Naive thymus-derived CD4-positive, alpha-beta T cell (primary cell): ENCODE data around the gene ROBO1. TPM values are rescaled to one million over a fixed set of nuclear protein-coding genes. Genes with fewer than 3 reads are reported as not detected.

ENCODE experiments used
- ATAC-seq: fragments of 150-1000 bp; cut with Tn5 transposase; 2 replicates; pipeline ENCODE4 v1.10.0; 2021; ENCODE audit warnings: mild to moderate bottlenecking, moderate library complexity
- CTCF ChIA-PET: fragments of 350-600 bp; sonication (Branson Sonifier 250); formaldehyde crosslinking; loops from one replicate; lab custom pipeline; 2021; ENCODE audit warnings: antibody characterized with exemption; lab: Charles Lee
- POLR2A ChIA-PET: fragments of 350-600 bp; sonication (Branson Sonifier 250); formaldehyde crosslinking; loops from one replicate; lab custom pipeline; 2021; ENCODE audit warnings: antibody characterized with exemption, inconsistent platforms; lab: Charles Lee
- DNase-seq, 9 donors: peaks; one replicate each; pipeline versions ENCODE4 v3.0.0 to v3.0.0-alpha.2; 2020 to 2022; ENCODE audit warnings: mixed read lengths in 1 of 9
- H3K27ac ChIP-seq: one replicate; pipeline ENCODE4 v1.7.0; 2013; ENCODE audit warnings: mild to moderate bottlenecking, low read depth, low read length, moderate library complexity
- H3K27me3 ChIP-seq, 2 donors: one replicate each; pipeline ENCODE4 v1.7.0; 2013; ENCODE audit warnings: low read length in 2 of 2, mild to moderate bottlenecking in 2 of 2, moderate library complexity in 2 of 2; ENCODE audit not compliant: control insufficient read depth in 2 of 2, insufficient read depth in 2 of 2
- H3K36me3 ChIP-seq, 3 experiments: 1 replicate in 2 of 3; 2 replicates in 1 of 3; pipeline ENCODE4 v1.7.0; 2013; ENCODE audit warnings: low read length in 3 of 3, mild to moderate bottlenecking in 3 of 3, moderate library complexity in 1 of 3; ENCODE audit not compliant: insufficient read depth in 3 of 3, control insufficient read depth in 2 of 3
- H3K4me1 ChIP-seq, 2 donors: one replicate each; pipeline ENCODE4 v1.7.0; 2013; ENCODE audit warnings: low read length in 2 of 2, mild to moderate bottlenecking in 2 of 2, moderate library complexity in 1 of 2; ENCODE audit not compliant: control insufficient read depth in 2 of 2, insufficient read depth in 2 of 2
- H3K4me3 ChIP-seq: 2 replicates; pipeline ENCODE4 v1.7.0; 2013; ENCODE audit warnings: mild to moderate bottlenecking, low read length
- H3K9me3 ChIP-seq, 3 experiments: 1 replicate in 2 of 3; 2 replicates in 1 of 3; pipeline ENCODE4 v1.7.0; 2013; ENCODE audit warnings: low read length in 3 of 3; ENCODE audit not compliant: control insufficient read depth in 2 of 3
- H3K27ac Mint-ChIP-seq, 9 donors: one replicate each; pipeline ENCODE4 v1.8.0; 2020 to 2022; ENCODE audit warnings: mixed read lengths in 9 of 9, mild to moderate bottlenecking in 8 of 9, moderate library complexity in 5 of 9, inconsistent platforms in 2 of 9
- H3K27me3 Mint-ChIP-seq, 5 donors: one replicate each; pipeline ENCODE4 v1.8.0; 2021 to 2022; ENCODE audit warnings: mixed read lengths in 5 of 5, mild to moderate bottlenecking in 1 of 5
- H3K36me3 Mint-ChIP-seq, 5 donors: one replicate each; pipeline ENCODE4 v1.8.0; 2020 to 2022; ENCODE audit warnings: mixed read lengths in 5 of 5, mild to moderate bottlenecking in 3 of 5, inconsistent platforms in 1 of 5
- H3K4me1 Mint-ChIP-seq, 7 donors: one replicate each; pipeline ENCODE4 v1.8.0; 2020 to 2022; ENCODE audit warnings: mixed read lengths in 7 of 7, mild to moderate bottlenecking in 3 of 7, inconsistent platforms in 1 of 7
- H3K4me3 Mint-ChIP-seq, 10 donors: one replicate each; pipeline ENCODE4 v1.8.0; 2020 to 2022; ENCODE audit warnings: mild to moderate bottlenecking in 10 of 10, mixed read lengths in 10 of 10, moderate library complexity in 6 of 10, inconsistent platforms in 2 of 10
- H3K9me3 Mint-ChIP-seq, 11 donors: one replicate each; pipeline ENCODE4 v1.8.0; 2020 to 2022; ENCODE audit warnings: mixed read lengths in 11 of 11, mild to moderate bottlenecking in 4 of 11, inconsistent platforms in 1 of 11, moderate library complexity in 1 of 11
- intact Hi-C, 2 donors: fragments of 100-400 bp; cut with micrococcal nuclease; formaldehyde crosslinking; loops; one replicate each; pipeline ENCODE4 v1.15.1; 2023
- polyA plus RNA-seq, 2 donors: library from polyadenylated mRNA; unstranded; fragments of 300-500 nt; fragmentation: Illumina TruSeq; gene quantifications; one replicate each; pipeline ENCODE4 v1.2.3, GENCODE V29; 2021
- total RNA-seq, 6 experiments: library from RNA in 5 of 6; stranded (reverse) in 5 of 6; gene quantifications; 1 replicate in 5 of 6; 2 replicates in 1 of 6; pipeline ENCODE4 v1.2.3 and lab custom pipeline; 2021 to 2026

The ROBO1 gene
- total and polyA plus RNA-seq, 7 experiments from 2014 or later: 0.08 to 0.59 (median 0.26) TPM; not detected in 2

DNA sequence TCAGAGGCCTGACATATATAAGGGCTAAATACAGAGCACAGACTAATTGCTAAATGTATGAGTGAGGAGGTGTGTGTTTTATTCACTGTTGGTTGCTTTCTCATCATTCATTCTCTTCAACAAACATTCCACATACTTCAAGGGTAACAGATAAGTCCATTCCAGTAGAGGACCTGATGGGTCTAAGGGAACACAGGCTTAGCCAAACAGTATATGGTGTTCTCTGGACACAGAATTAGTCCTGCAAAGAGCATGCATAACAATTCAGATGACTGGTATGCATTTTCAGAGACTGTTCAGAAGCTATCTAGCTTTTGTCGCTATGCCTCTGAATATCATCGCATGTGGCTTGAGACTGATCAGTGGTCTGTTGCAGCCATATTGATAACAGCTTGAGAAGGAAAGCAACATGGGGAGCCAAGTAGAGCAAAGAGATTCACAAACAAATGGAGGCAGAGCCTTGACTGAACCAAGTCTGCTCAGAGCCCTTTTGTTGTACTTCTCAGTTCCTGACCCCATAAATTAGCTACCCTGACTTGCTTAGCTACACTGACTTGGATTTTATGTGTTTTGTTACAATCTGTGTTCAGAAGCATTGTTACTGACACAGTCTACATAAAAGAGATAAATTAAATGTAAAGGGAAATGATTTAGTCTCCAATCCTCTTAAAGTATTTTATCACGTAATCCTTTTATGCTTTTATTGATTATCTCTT lies 1178.7 kb downstream of the ROBO1 start:
- Mint-ChIP-seq H3K4me1 (no peaks in the 10 kb centered on the region), H3K36me3 (no peaks in the 10 kb centered on the region), H3K9me3 (peaks cover 0 to 15% (median 11%) of the 10 kb centered on the region in 11 donors), H3K4me3 (no peak overlapping the region), H3K27me3 (no peaks in the 10 kb centered on the region), H3K27ac (no peak overlapping the region)
- Histone ChIP-seq H3K4me1 (no peaks in the 10 kb centered on the region), H3K27ac (no peak overlapping the region), H3K36me3 (no peaks in the 10 kb centered on the region), H3K9me3 (no peaks in the 10 kb centered on the region), H3K4me3 (no peak overlapping the region), H3K27me3 (no peaks in the 10 kb centered on the region)
- POLR2A ChIA-PET: no interaction called here
- CTCF ChIA-PET: interaction anchor here (0.5 kb wide), 1 partner anchor 21 kb away, joined by 3 read pairs; no protein-coding TSS in a partner anchor
- ATAC-seq (no peak), DNase-seq (no peak)
- intact Hi-C loops: no loop called here

DNA sequence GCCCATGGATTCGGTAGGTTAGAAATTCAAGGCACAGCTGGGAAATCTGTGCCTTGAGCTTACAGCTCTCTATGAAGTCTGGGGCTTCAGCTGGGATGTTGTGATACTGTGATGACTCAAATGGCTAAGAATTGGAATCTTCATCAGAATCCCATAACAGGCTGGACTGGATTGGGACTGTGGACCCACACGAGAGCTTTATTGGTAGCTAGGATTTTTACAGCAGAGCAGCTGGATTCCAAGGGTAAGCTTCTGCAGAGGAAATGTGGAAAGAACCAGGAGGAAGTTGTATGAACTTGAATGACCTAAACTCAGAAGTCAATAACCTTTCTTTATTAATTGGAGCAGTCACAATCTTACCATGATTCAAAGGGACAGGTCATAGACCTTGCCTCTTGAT lies 1187.1 kb downstream of the ROBO1 start:
- DNase-seq: no peak
- Mint-ChIP-seq H3K27me3 (no peaks in the 10 kb centered on the region), H3K36me3 (no peaks in the 10 kb centered on the region), H3K4me1 (no peaks in the 10 kb centered on the region), H3K27ac (no peak overlapping the region), H3K9me3 (peaks cover 0 to 13% (median 6%) of the 10 kb centered on the region in 11 donors), H3K4me3 (no peak overlapping the region)
- CTCF ChIA-PET: interaction anchor here (0.6 kb wide), 1 partner anchor 108 kb away, joined by 6 read pairs; no protein-coding TSS in a partner anchor
- POLR2A ChIA-PET: no interaction called here
- no peaks in the 10 kb centered on the region for H3K4me1 ChIP-seq
- no peak for ATAC-seq
- H3K4me3 ChIP-seq: no peak overlapping the region
- no peaks in the 10 kb centered on the region for H3K36me3 ChIP-seq
- intact Hi-C loops: no loop called here
- H3K27ac ChIP-seq: no peak overlapping the region
- H3K27me3 ChIP-seq: no peaks in the 10 kb centered on the region
- no peaks in the 10 kb centered on the region for H3K9me3 ChIP-seq

DNA sequence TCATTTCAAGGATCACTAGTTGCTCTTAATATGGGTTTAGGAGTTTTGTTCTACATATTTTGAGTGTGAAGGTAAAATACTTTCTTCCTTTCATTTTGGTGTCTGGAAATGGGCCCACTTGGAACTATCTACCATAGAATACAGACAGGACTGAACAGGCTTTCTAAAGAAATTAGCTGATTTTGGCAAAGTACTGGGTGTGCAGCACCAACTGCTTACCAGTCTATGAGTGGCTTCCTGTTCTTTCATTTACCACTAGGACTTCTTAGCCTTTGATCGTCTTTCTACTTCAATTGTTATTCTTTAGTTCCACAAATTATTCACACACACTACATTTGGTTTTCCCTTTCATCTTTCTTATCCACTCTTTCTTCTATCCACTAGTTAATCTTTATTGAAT lies 1196.3 kb downstream of the ROBO1 start:
- H3K4me1 Mint-ChIP-seq: no peaks in the 10 kb centered on the region
- intact Hi-C loops: no loop called here
- no peak overlapping the region for H3K27ac Mint-ChIP-seq
- no peaks in the 10 kb centered on the region for H3K36me3 Mint-ChIP-seq
- no peaks in the 10 kb centered on the region for H3K27me3 ChIP-seq
- H3K9me3 ChIP-seq: no peaks in the 10 kb centered on the region
- POLR2A ChIA-PET: no interaction called here
- no peaks in the 10 kb centered on the region for H3K27me3 Mint-ChIP-seq
- no peaks in the 10 kb centered on the region for H3K4me1 ChIP-seq
- H3K27ac ChIP-seq: no peak overlapping the region
- no peak overlapping the region for H3K4me3 Mint-ChIP-seq
- H3K9me3 Mint-ChIP-seq: peaks cover 1 to 14% (median 4%) of the 10 kb centered on the region in 11 donors
- DNase-seq: no peak
- CTCF ChIA-PET: no interaction called here
- no peak for ATAC-seq
- H3K4me3 ChIP-seq: no peak overlapping the region
- no peaks in the 10 kb centered on the region for H3K36me3 ChIP-seq

DNA sequence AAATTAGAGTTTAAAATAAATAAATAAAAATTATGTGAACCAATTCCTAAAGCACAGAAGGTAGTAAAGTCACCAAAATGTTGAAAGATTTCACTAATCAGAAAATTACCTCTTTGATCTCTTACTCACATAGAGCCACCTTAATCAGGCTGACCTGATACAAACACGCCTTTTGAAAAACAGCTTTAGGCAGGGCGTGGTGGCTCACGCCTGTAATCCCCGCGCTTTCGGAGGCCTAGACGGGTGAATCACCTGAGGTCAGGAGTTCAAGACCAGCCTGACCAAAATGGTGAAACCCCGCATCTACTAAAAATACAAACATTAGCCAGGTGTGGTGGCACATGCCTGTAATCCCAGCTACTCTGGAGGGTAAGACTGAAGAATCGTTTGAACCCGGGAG lies 1197.3 kb downstream of the ROBO1 start:
- Mint-ChIP-seq H3K27me3 (no peaks in the 10 kb centered on the region), H3K9me3 (peaks cover 1 to 20% (median 5%) of the 10 kb centered on the region in 11 donors), H3K36me3 (no peaks in the 10 kb centered on the region), H3K27ac (no peak overlapping the region), H3K4me3 (no peak overlapping the region), H3K4me1 (no peaks in the 10 kb centered on the region)
- H3K27me3 ChIP-seq: no peaks in the 10 kb centered on the region
- no peak overlapping the region for H3K27ac ChIP-seq
- no peaks in the 10 kb centered on the region for H3K9me3 ChIP-seq
- no peaks in the 10 kb centered on the region for H3K4me1 ChIP-seq
- DNase-seq (no peak), ATAC-seq (no peak)
- no peaks in the 10 kb centered on the region for H3K36me3 ChIP-seq
- intact Hi-C loops: no loop called here
- CTCF ChIA-PET: no interaction called here
- POLR2A ChIA-PET: no interaction called here
- H3K4me3 ChIP-seq: no peak overlapping the region

DNA sequence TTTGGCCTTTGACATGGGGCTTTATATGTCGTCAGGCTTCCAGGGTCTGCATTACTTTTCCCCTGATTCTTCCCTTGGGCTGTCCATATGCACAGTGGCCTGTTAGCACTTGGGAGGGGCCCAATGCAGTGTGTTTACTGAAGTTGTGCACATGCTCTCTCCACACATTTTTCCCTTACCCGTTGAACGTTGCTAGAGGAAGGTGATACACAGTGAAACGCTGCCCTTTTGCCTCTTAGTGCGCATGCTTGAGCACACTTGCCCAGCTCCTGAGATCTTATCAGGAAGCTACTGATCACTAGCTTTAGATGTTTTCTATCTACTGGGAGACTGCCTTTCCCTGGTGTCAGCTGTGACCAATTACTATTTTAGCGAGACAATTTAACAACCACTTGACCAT lies 1198.0 kb downstream of the ROBO1 start:
- no peaks in the 10 kb centered on the region for H3K36me3 Mint-ChIP-seq
- ATAC-seq: no peak
- no peak overlapping the region for H3K27ac Mint-ChIP-seq
- peaks cover 1 to 26% (median 5%) of the 10 kb centered on the region in 11 donors for H3K9me3 Mint-ChIP-seq
- H3K9me3 ChIP-seq: no peaks in the 10 kb centered on the region
- no peak overlapping the region for H3K4me3 ChIP-seq
- no peak for DNase-seq
- H3K27ac ChIP-seq: no peak overlapping the region
- ChIA-PET POLR2A (no interaction called here), CTCF (no interaction called here)
- no peak overlapping the region for H3K4me3 Mint-ChIP-seq
- intact Hi-C loops: no loop called here
- H3K27me3 ChIP-seq: no peaks in the 10 kb centered on the region
- H3K27me3 Mint-ChIP-seq: no peaks in the 10 kb centered on the region
- H3K4me1 ChIP-seq: no peaks in the 10 kb centered on the region
- H3K4me1 Mint-ChIP-seq: no peaks in the 10 kb centered on the region
- H3K36me3 ChIP-seq: no peaks in the 10 kb centered on the region

DNA sequence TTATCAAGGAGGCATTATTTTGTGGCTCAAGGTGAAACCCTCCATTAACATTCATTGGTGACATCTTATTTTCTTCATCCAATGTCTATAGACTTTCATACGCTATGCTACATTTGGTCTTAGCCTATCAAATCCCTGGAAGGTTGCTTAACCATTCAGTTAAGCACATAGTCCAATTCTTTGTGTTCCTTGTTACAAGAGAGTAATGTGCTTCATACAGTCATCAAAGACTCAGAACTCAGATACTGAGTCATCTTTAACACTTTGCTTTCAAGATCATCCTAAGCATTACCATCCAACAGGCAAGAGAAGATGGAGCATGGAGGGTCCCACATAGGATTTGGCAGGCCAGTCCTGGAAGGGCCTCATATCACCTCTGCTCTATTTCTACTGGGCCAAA lies 1202.1 kb downstream of the ROBO1 start:
- no peak overlapping the region for H3K27ac ChIP-seq
- POLR2A ChIA-PET: no interaction called here
- intact Hi-C loops: no loop called here
- DNase-seq (no peak), ATAC-seq (no peak)
- no peaks in the 10 kb centered on the region for H3K4me1 ChIP-seq
- Mint-ChIP-seq H3K27ac (no peak overlapping the region), H3K4me1 (no peaks in the 10 kb centered on the region), H3K36me3 (no peaks in the 10 kb centered on the region), H3K4me3 (no peak overlapping the region), H3K9me3 (peaks cover 0 to 31% (median 9%) of the 10 kb centered on the region in 11 donors), H3K27me3 (no peaks in the 10 kb centered on the region)
- H3K27me3 ChIP-seq: no peaks in the 10 kb centered on the region
- CTCF ChIA-PET: no interaction called here
- no peak overlapping the region for H3K4me3 ChIP-seq
- no peaks in the 10 kb centered on the region for H3K9me3 ChIP-seq
- no peaks in the 10 kb centered on the region for H3K36me3 ChIP-seq

DNA sequence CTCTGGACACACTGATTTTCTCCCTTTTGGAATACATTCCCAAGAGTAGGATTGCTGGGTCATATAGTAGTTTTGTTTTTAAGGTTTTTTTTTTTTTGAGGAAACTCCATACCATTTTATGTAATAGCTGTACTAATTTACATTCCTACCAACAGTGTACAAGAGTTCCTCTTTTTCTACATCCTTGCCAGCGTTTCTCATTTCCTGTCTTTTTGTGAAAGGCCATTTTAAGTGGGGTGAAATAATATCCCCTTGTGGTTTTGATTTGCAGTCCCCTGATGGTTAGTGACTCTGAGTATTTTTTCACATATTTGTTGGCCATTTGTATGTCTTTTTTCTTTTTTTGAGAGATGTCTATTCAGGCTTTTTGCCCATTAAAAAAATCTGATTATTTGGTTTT lies 1205.5 kb downstream of the ROBO1 start:
- no peak overlapping the region for H3K27ac ChIP-seq
- Mint-ChIP-seq H3K9me3 (peaks cover 0 to 34% (median 9%) of the 10 kb centered on the region in 11 donors), H3K27ac (no peak overlapping the region), H3K4me3 (no peak overlapping the region), H3K4me1 (no peaks in the 10 kb centered on the region), H3K36me3 (no peaks in the 10 kb centered on the region), H3K27me3 (no peaks in the 10 kb centered on the region)
- intact Hi-C loops: no loop called here
- H3K4me3 ChIP-seq: no peak overlapping the region
- no peaks in the 10 kb centered on the region for H3K9me3 ChIP-seq
- POLR2A ChIA-PET: no interaction called here
- DNase-seq (no peak), ATAC-seq (no peak)
- H3K36me3 ChIP-seq: no peaks in the 10 kb centered on the region
- H3K4me1 ChIP-seq: no peaks in the 10 kb centered on the region
- H3K27me3 ChIP-seq: no peaks in the 10 kb centered on the region
- CTCF ChIA-PET: no interaction called here
